GM12878 (cell line): ENCODE results near the gene SLC22A3. TPM values are rescaled to one million over a fixed set of nuclear protein-coding genes. Genes with fewer than 3 reads are reported as not detected.

Experiments
- ATAC-seq: fragments of 200-7000 bp; cut with Tn5 transposase; 3 replicates; pipeline ENCODE4 v1.9.1; 2020; ENCODE audit warnings: mild to moderate bottlenecking, moderate library complexity
- BruUV-seq: library from RNA; stranded (reverse); fragments of 400-500 nt; replicated peaks from 2 replicates; lab custom pipeline; 2021; lab: Mats Ljungman, UMichigan
- CTCF ChIA-PET: fragments of 300-600 bp; sonication (Branson Sonifier 250); formaldehyde crosslinking; extraction: SDS; loops from one replicate; lab custom pipeline; 2021; ENCODE audit warnings: inconsistent platforms; lab: Yijun Ruan, JAX
- POLR2A ChIA-PET: fragments of 350-600 bp; formaldehyde crosslinking; extraction: SDS; loops from one replicate; lab custom pipeline; 2021; ENCODE audit warnings: inconsistent platforms; lab: Charles Lee
- RAD21 ChIA-PET: fragments of 300-600 bp; sonication (Branson Sonifier 250); formaldehyde crosslinking; loops from one replicate; lab custom pipeline; 2023; ENCODE audit warnings: antibody characterized with exemption; ENCODE audit not compliant: unreplicated experiment; lab: Charles Lee
- SMC1A ChIA-PET: fragments of 300-600 bp; sonication (Branson Sonifier 250); formaldehyde crosslinking; loops from one replicate; lab custom pipeline; 2023; ENCODE audit not compliant: unreplicated experiment, uncharacterized antibody; lab: Charles Lee
- DNase-seq: peaks from one replicate; pipeline ENCODE4 v3.0.0-alpha.2; 2011; ENCODE audit warnings: low read depth, low spot score
- FAIRE-seq: peaks from 3 replicates; lab custom pipeline; 2011; peaks lifted over from hg19 to GRCh38; lab: Jason Lieb, UNC
- H2AFZ ChIP-seq: 2 replicates; pipeline ENCODE4 v1.6.0; 2011; ENCODE audit warnings: low read depth, low read length, control low read depth; ENCODE audit not compliant: control insufficient read depth
- H3K27ac ChIP-seq: 2 replicates; pipeline ENCODE4 v1.5.1; 2011; ENCODE audit warnings: control low read depth; ENCODE audit not compliant: control insufficient read depth, insufficient read depth
- H3K27me3 ChIP-seq, 2 experiments: replicated peaks in 1 of 2; 2 replicates each; pipeline versions ENCODE4 v1.6.0 to v1.6.1; 2011; ENCODE audit warnings: low read length in 1 of 2; ENCODE audit not compliant: control insufficient read depth in 2 of 2, insufficient read depth in 2 of 2
- H3K36me3 ChIP-seq, 2 experiments: 2 replicates each; pipeline ENCODE4 v1.5.1; 2011; ENCODE audit warnings: low read length in 1 of 2; ENCODE audit not compliant: control insufficient read depth in 2 of 2, insufficient read depth in 2 of 2
- H3K4me1 ChIP-seq: 2 replicates; pipeline ENCODE4 v1.6.1; 2011; ENCODE audit warnings: mild to moderate bottlenecking, low read length, moderate library complexity, mixed read lengths; ENCODE audit not compliant: control insufficient read depth, insufficient read depth
- H3K4me2 ChIP-seq: 2 replicates; pipeline ENCODE4 v1.6.0; 2011; ENCODE audit warnings: control low read depth; ENCODE audit not compliant: control insufficient read depth, insufficient read depth
- H3K4me3 ChIP-seq: fragments of 200-600 bp; sonication (generic); 2 replicates; pipeline ENCODE4 v1.5.1; 2016
- H3K79me2 ChIP-seq: 2 replicates; pipeline ENCODE4 v1.6.0; 2011; ENCODE audit warnings: low read length; ENCODE audit not compliant: control insufficient read depth, insufficient read depth
- H3K9ac ChIP-seq: 2 replicates; pipeline ENCODE4 v1.8.0; 2011; ENCODE audit warnings: low read length, control low read depth, mixed read lengths; ENCODE audit not compliant: control insufficient read depth, insufficient read depth
- H3K9me3 ChIP-seq: replicated peaks from 3 replicates; pipeline ENCODE4 v1.5.1; 2011; ENCODE audit warnings: mild to moderate bottlenecking, low read length; ENCODE audit not compliant: control insufficient read depth, insufficient read depth
- H4K20me1 ChIP-seq: 2 replicates; pipeline ENCODE4 v1.6.0; 2011; ENCODE audit not compliant: control insufficient read depth, insufficient read depth
- CBFB ChIP-seq: IDR thresholded peaks from 2 replicates; pipeline ENCODE4 v1.6.1; 2016; ENCODE audit warnings: antibody characterized with exemption, low read depth
- CHD1 ChIP-seq: IDR thresholded peaks from 2 replicates; pipeline ENCODE4 v1.6.1; 2012; ENCODE audit warnings: low read depth, low read length, improper control_type of control experiment
- EGR1 ChIP-seq, 2 experiments: IDR thresholded peaks; 1 replicate in 1 of 2; 2 replicates in 1 of 2; pipeline ENCODE4 v1.6.1; 2011 to 2012; ENCODE audit warnings: low read depth in 2 of 2, low read length in 2 of 2, borderline replicate concordance in 1 of 2, mild to moderate bottlenecking in 1 of 2, moderate library complexity in 1 of 2
- FOXM1 ChIP-seq: IDR thresholded peaks from 2 replicates; pipeline ENCODE4 v1.6.1; 2012; ENCODE audit warnings: low read depth, mild to moderate bottlenecking, inconsistent platforms, low read length, moderate library complexity
- MEF2B ChIP-seq: fragments of 450-650 bp; IDR thresholded peaks from 2 replicates; pipeline ENCODE4 v1.6.1; 2018; ENCODE audit warnings: mild to moderate bottlenecking, moderate library complexity; ENCODE audit not compliant: partially characterized antibody, poor library complexity, severe bottlenecking
- MYC ChIP-seq: IDR thresholded peaks from 2 replicates; pipeline ENCODE4 v1.6.1; 2011; ENCODE audit warnings: mild to moderate bottlenecking, low read length, moderate library complexity, inconsistent platforms; ENCODE audit not compliant: insufficient read depth, insufficient replicate concordance, insufficient read length, severe bottlenecking
- POLR2A ChIP-seq: IDR thresholded peaks from 2 replicates; pipeline ENCODE4 v1.6.1; 2011; ENCODE audit warnings: low read depth, mild to moderate bottlenecking, low read length
- POLR2AphosphoS5 ChIP-seq: IDR thresholded peaks from 2 replicates; pipeline ENCODE4 v1.6.1; 2011; ENCODE audit warnings: mild to moderate bottlenecking, low read length, inconsistent platforms
- RB1 ChIP-seq: fragments of 450-650 bp; formaldehyde crosslinking; IDR thresholded peaks from 2 replicates; pipeline ENCODE4 v1.6.1; 2017; ENCODE audit warnings: mild to moderate bottlenecking, borderline replicate concordance
- RBBP5 ChIP-seq: fragments of 200-600 bp; sonication (generic); conservative IDR thresholded peaks from 2 replicates; pipeline ENCODE4 v1.6.1; 2016
- SMAD1 ChIP-seq: fragments of 450-650 bp; IDR thresholded peaks from 2 replicates; pipeline ENCODE4 v1.6.1; 2018; ENCODE audit warnings: mild to moderate bottlenecking, low read depth; ENCODE audit not compliant: partially characterized antibody
- SUPT20H ChIP-seq: IDR thresholded peaks from 2 replicates; pipeline ENCODE4 v1.6.1; 2011; ENCODE audit warnings: low read depth, mild to moderate bottlenecking, low read length, moderate library complexity, borderline replicate concordance; ENCODE audit not compliant: control insufficient read depth
- YY1 ChIP-seq: IDR thresholded peaks from 2 replicates; pipeline ENCODE4 v1.6.1; 2011; ENCODE audit warnings: low read depth, mild to moderate bottlenecking, low read length
- ZNF24 ChIP-seq: fragments of 450-650 bp; IDR thresholded peaks from 2 replicates; pipeline ENCODE4 v1.6.1; 2017; ENCODE audit warnings: antibody characterized with exemption, mild to moderate bottlenecking
- in situ Hi-C: fragments of 300-500 bp; cut with MboI; formaldehyde crosslinking; loops from 9 replicates; pipeline ENCODE4 v1.14.3; 2018; ENCODE audit warnings: mixed read lengths
- intact Hi-C: fragments of 100-400 bp; cut with micrococcal nuclease; formaldehyde crosslinking; loops from one replicate; pipeline ENCODE4 v1.14.2; 2022; ENCODE audit not compliant: unreplicated experiment
- polyA plus RNA-seq, 11 experiments: library from polyadenylated mRNA; depleted of rRNA in 4 of 11; unstranded in 6 of 11; stranded (reverse) in 5 of 11; fragments of >200 nt; fragmentation: Nextera tagmentation in 4 of 11; fragmentation: Illumina TruSeq in 1 of 11; extraction: Ambion mirVana in 4 of 11; extraction: Trizol in 1 of 11; gene quantifications; 1 replicate in 1 of 11; 2 replicates in 10 of 11; pipeline versions ENCODE4 v1.2.1 to v1.2.3, GENCODE V29; 2011 to 2016; ENCODE audit warnings: inconsistent platforms in 2 of 11, missing spikeins in 2 of 11, low read depth in 1 of 11
- total RNA-seq, 4 experiments: library from RNA; depleted of rRNA in 3 of 4; stranded (reverse); fragments of >200 nt in 3 of 4; fragmentation: Illumina TruSeq in 1 of 4; extraction: Trizol in 1 of 4; gene quantifications; 2 replicates each; pipeline versions ENCODE4 v1.2.1 to v1.2.3, GENCODE V29; 2013 to 2021
- TF ChIP-seq, protein P1 (sequence below): IDR thresholded peaks from 2 replicates; pipeline ENCODE4 v1.6.1; 2011; ENCODE audit warnings: mild to moderate bottlenecking, low read depth, low read length, moderate library complexity; ENCODE audit not compliant: insufficient replicate concordance
- TF ChIP-seq, protein P2 (sequence below): fragments of 450-650 bp; IDR thresholded peaks from 2 replicates; pipeline ENCODE4 v1.6.1; 2016; ENCODE audit warnings: mild to moderate bottlenecking
- TF ChIP-seq, protein P3 (sequence below): IDR thresholded peaks from 2 replicates; pipeline ENCODE4 v1.6.1; 2011; ENCODE audit warnings: borderline replicate concordance, low read depth, mild to moderate bottlenecking, moderate library complexity, low read length; ENCODE audit not compliant: insufficient read depth, poor library complexity, severe bottlenecking
- TF ChIP-seq, protein P4 (sequence below): fragments of 450-650 bp; IDR thresholded peaks from 2 replicates; pipeline ENCODE4 v1.6.1; 2016; ENCODE audit warnings: mild to moderate bottlenecking

The SLC22A3 gene
- total and polyA plus RNA-seq, 10 of the 15 experiments (the other 5 are each of a cell fraction or from before 2014, with no cell fraction given): 0.07 to 0.15 TPM; not detected in 8

DNA sequence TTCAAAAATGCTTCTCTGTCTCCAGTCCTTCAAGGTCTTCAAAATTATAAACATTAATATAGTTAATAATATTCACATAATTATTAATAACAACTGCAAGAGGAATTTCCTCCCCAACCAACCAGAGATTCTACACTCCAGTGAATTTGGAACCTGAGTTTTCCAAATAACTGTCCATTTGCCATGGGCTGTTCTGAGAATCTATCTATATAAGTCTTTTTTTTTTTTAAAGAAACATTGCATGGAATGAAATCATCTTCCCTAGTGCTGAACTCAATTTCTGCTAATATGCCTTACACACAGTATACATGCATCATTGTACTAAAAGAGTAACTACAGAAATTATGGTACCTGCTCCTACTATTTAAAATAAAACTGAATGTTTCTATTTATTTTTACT is 113.9 kb downstream of the SLC22A3 start:
- RAD21 ChIA-PET: no interaction called here
- H3K4me2 ChIP-seq: no peak overlapping the region
- no TSS peak for BruUV-seq
- in situ Hi-C loops: loop anchor here (25.0 kb wide), 1 partner anchor 750 kb away; no protein-coding TSS in a partner anchor
- SMC1A ChIA-PET: no interaction called here
- intact Hi-C loops: loop anchor here (1.0 kb wide), 1 partner anchor 73 kb away; no protein-coding TSS in a partner anchor
- TF ChIP-seq YY1: no peak
- TF ChIP-seq RBBP5: no peak
- TF ChIP-seq SMAD1: no peak
- TF ChIP-seq POLR2AphosphoS5: no peak
- TF ChIP-seq, protein P1, sequence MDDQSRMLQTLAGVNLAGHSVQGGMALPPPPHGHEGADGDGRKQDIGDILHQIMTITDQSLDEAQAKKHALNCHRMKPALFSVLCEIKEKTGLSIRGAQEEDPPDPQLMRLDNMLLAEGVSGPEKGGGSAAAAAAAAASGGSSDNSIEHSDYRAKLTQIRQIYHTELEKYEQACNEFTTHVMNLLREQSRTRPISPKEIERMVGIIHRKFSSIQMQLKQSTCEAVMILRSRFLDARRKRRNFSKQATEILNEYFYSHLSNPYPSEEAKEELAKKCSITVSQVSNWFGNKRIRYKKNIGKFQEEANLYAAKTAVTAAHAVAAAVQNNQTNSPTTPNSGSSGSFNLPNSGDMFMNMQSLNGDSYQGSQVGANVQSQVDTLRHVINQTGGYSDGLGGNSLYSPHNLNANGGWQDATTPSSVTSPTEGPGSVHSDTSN: no peak
- no peak for TF ChIP-seq SUPT20H
- no peak for TF ChIP-seq RB1
- TF ChIP-seq, protein P2, sequence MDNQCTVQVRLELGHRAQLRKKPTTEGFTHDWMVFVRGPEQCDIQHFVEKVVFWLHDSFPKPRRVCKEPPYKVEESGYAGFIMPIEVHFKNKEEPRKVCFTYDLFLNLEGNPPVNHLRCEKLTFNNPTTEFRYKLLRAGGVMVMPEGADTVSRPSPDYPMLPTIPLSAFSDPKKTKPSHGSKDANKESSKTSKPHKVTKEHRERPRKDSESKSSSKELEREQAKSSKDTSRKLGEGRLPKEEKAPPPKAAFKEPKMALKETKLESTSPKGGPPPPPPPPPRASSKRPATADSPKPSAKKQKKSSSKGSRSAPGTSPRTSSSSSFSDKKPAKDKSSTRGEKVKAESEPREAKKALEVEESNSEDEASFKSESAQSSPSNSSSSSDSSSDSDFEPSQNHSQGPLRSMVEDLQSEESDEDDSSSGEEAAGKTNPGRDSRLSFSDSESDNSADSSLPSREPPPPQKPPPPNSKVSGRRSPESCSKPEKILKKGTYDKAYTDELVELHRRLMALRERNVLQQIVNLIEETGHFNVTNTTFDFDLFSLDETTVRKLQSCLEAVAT: no peak
- TF ChIP-seq FOXM1: no peak
- TF ChIP-seq EGR1 (IDR thresholded peaks at IDR 0.05; ENCODE audit: borderline replicate concordance in 1 of 2, low read depth in 2 of 2, low read length in 2 of 2): no peak
- TF ChIP-seq, protein P3, sequence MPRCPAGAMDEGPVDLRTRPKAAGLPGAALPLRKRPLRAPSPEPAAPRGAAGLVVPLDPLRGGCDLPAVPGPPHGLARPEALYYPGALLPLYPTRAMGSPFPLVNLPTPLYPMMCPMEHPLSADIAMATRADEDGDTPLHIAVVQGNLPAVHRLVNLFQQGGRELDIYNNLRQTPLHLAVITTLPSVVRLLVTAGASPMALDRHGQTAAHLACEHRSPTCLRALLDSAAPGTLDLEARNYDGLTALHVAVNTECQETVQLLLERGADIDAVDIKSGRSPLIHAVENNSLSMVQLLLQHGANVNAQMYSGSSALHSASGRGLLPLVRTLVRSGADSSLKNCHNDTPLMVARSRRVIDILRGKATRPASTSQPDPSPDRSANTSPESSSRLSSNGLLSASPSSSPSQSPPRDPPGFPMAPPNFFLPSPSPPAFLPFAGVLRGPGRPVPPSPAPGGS: no peak
- TF ChIP-seq ZNF24: no peak
- no peak for TF ChIP-seq CHD1
- TF ChIP-seq MYC: no peak
- TF ChIP-seq, protein P4, sequence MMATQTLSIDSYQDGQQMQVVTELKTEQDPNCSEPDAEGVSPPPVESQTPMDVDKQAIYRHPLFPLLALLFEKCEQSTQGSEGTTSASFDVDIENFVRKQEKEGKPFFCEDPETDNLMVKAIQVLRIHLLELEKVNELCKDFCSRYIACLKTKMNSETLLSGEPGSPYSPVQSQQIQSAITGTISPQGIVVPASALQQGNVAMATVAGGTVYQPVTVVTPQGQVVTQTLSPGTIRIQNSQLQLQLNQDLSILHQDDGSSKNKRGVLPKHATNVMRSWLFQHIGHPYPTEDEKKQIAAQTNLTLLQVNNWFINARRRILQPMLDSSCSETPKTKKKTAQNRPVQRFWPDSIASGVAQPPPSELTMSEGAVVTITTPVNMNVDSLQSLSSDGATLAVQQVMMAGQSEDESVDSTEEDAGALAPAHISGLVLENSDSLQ: no peak
- TF ChIP-seq POLR2A: no peak
- TF ChIP-seq CBFB: no peak
- no peak for TF ChIP-seq MEF2B
- no peaks in the 10 kb centered on the region; the same call in 2 of the 3 replicates for H3K9me3 ChIP-seq
- ATAC-seq (no peak), DNase-seq (no peak), FAIRE-seq (no peak)
- peaks cover 18% of the 10 kb centered on the region for H3K4me1 ChIP-seq
- no peaks in the 10 kb centered on the region for H3K36me3 ChIP-seq
- no peaks in the 10 kb centered on the region for H3K79me2 ChIP-seq
- CTCF ChIA-PET: interaction anchor here (1.1 kb wide), 1 partner anchor 599 kb away, joined by 3 read pairs; no protein-coding TSS in a partner anchor
- no peaks in the 10 kb centered on the region for H4K20me1 ChIP-seq
- no peak overlapping the region for H3K4me3 ChIP-seq
- no peak overlapping the region for H2AFZ ChIP-seq
- POLR2A ChIA-PET: no interaction called here
- no peaks in the 10 kb centered on the region for H3K27me3 ChIP-seq
- H3K9ac ChIP-seq: no peak overlapping the region
- H3K27ac ChIP-seq: no peak overlapping the region
